Calu3 (cell line): Measurements from ENCODE around the gene GALNT8. TPM values are rescaled to one million over a fixed set of nuclear protein-coding genes. Genes with fewer than 3 reads are reported as not detected.

Source experiments
- BruUV-seq: library from RNA; stranded (reverse); fragments of 400-500 nt; replicated peaks from 2 replicates; lab custom pipeline; 2021; lab: Mats Ljungman, UMichigan
- CTCF ChIA-PET: fragments of 300-600 bp; sonication (Branson Sonifier 250); formaldehyde crosslinking; loops from one replicate; lab custom pipeline; 2022; ENCODE audit warnings: antibody characterized with exemption; lab: Charles Lee
- DNase-seq: peaks from one replicate; pipeline ENCODE4 v3.0.0; 2022
- H3K27ac Mint-ChIP-seq: one replicate; pipeline ENCODE4 v1.8.0; 2022; ENCODE audit warnings: mixed read lengths; ENCODE audit not compliant: unreplicated experiment
- H3K27me3 Mint-ChIP-seq: one replicate; pipeline ENCODE4 v1.8.0; 2022; ENCODE audit warnings: mixed read lengths; ENCODE audit not compliant: unreplicated experiment
- H3K36me3 Mint-ChIP-seq: one replicate; pipeline ENCODE4 v1.8.0; 2022; ENCODE audit warnings: mild to moderate bottlenecking, moderate library complexity, mixed read lengths; ENCODE audit not compliant: insufficient read depth, unreplicated experiment
- H3K4me1 Mint-ChIP-seq: one replicate; pipeline ENCODE4 v1.8.0; 2022; ENCODE audit warnings: mild to moderate bottlenecking, low read depth, mixed read lengths; ENCODE audit not compliant: unreplicated experiment
- H3K4me3 Mint-ChIP-seq: one replicate; pipeline ENCODE4 v1.8.0; 2022; ENCODE audit warnings: mild to moderate bottlenecking, low read depth, moderate library complexity, mixed read lengths; ENCODE audit not compliant: unreplicated experiment
- H3K9me3 Mint-ChIP-seq: one replicate; pipeline ENCODE4 v1.8.0; 2022; ENCODE audit warnings: low read depth, mixed read lengths; ENCODE audit not compliant: unreplicated experiment
- CTCF ChIP-seq: fragments of 200-600 bp; IDR thresholded peaks from one replicate; pipeline ENCODE4 v1.8.0; 2022; ENCODE audit warnings: antibody characterized with exemption; ENCODE audit not compliant: unreplicated experiment
- intact Hi-C: fragments of 100-400 bp; cut with micrococcal nuclease; formaldehyde crosslinking; loops from one replicate; pipeline ENCODE4 v1.10.0; 2022; ENCODE audit not compliant: unreplicated experiment
- total RNA-seq: library from RNA; stranded (reverse); gene quantifications from 2 replicates; pipeline ENCODE4 v1.2.3, GENCODE V29; 2022

Gene GALNT8
- total RNA-seq, 1 experiment from 2014 or later, result not detected

GRCh38 chr12:4820971-4821370 lies 100.8 kb downstream of the GALNT8 start:
- CTCF ChIA-PET, result interaction anchor here (0.7 kb wide), 1 partner anchor 1503 kb away, joined by 3 read pairs; no protein-coding TSS in a partner anchor
- Mint-ChIP-seq H3K36me3 (no peaks in the 10 kb centered on the region), H3K9me3 (no peaks in the 10 kb centered on the region), H3K27me3 (peaks cover 74% of the 10 kb centered on the region), H3K27ac (no peak overlapping the region), H3K4me3 (no peak overlapping the region), H3K4me1 (no peaks in the 10 kb centered on the region)
- no peak for DNase-seq
- no peak for TF ChIP-seq CTCF
- BruUV-seq, result no TSS peak
- intact Hi-C loops, result no loop called here

Other genes starting within 250 kb of the GALNT8 start
- gene RAD51AP1, start 181.5 kb upstream of the GALNT8 start, total RNA-seq, result 38.0 and 42.8 TPM in 2 replicates
- 24.6 and 25.9 TPM in 2 replicates for gene DYRK4, start 158.2 kb upstream of the GALNT8 start, total RNA-seq
- 1.5 and 1.6 TPM in 2 replicates for gene AKAP3, start 71.3 kb upstream of the GALNT8 start, total RNA-seq
- 125 and 130 TPM in 2 replicates for gene NDUFA9, start 71.3 kb upstream of the GALNT8 start, total RNA-seq
- not detected in 2 replicates for gene KCNA1, start 189.5 kb downstream of the GALNT8 start, total RNA-seq